Caco-2 (cell line): ENCODE results near the gene PITPNM3. TPM values are rescaled to one million over a fixed set of nuclear protein-coding genes. Genes with fewer than 3 reads are reported as not detected.

Experiments
- BruUV-seq: library from RNA; stranded (reverse); fragments of 400-500 nt; replicated peaks from 2 replicates; lab custom pipeline; 2021; lab: Mats Ljungman, UMichigan
- CTCF ChIA-PET: fragments of 300-600 bp; sonication (Branson Sonifier 250); formaldehyde crosslinking; loops from one replicate; lab custom pipeline; 2022; ENCODE audit warnings: antibody characterized with exemption; lab: Charles Lee
- POLR2A ChIA-PET: fragments of 300-600 bp; sonication (Branson Sonifier 250); formaldehyde crosslinking; loops from one replicate; lab custom pipeline; 2022; ENCODE audit warnings: antibody characterized with exemption; lab: Charles Lee
- DNase-seq, 2 experiments: peaks; one replicate each; pipeline versions ENCODE4 v3.0.0 to v3.0.0-alpha.2; 2020 to 2022
- H3K27me3 ChIP-seq: replicated peaks from 2 replicates; pipeline ENCODE4 v1.6.0; 2011; ENCODE audit warnings: low read length; ENCODE audit not compliant: control insufficient read depth, insufficient read depth
- H3K36me3 ChIP-seq: 2 replicates; pipeline ENCODE4 v1.5.1; 2011; ENCODE audit warnings: low read length; ENCODE audit not compliant: control insufficient read depth, insufficient read depth
- H3K4me1 ChIP-seq: fragments of 250-450 bp; sonication (Bioruptor Pico); 2 replicates; pipeline ENCODE4 v1.5.1; 2020; ENCODE audit warnings: mild to moderate bottlenecking
- H3K4me3 ChIP-seq: 2 replicates; pipeline ENCODE4 v1.5.1; 2011; ENCODE audit warnings: low read depth, mild to moderate bottlenecking, control low read depth, low read length
- H3K9me3 ChIP-seq: fragments of 250-450 bp; sonication (Bioruptor Pico); 2 replicates; pipeline ENCODE4 v1.5.1; 2020; ENCODE audit warnings: mild to moderate bottlenecking, moderate library complexity
- H3K27ac Mint-ChIP-seq: one replicate; pipeline ENCODE4 v1.8.0; 2022; ENCODE audit warnings: mixed read lengths; ENCODE audit not compliant: unreplicated experiment
- H3K27me3 Mint-ChIP-seq: one replicate; pipeline ENCODE4 v1.8.0; 2022; ENCODE audit warnings: mixed read lengths; ENCODE audit not compliant: insufficient read depth, unreplicated experiment
- H3K36me3 Mint-ChIP-seq: one replicate; pipeline ENCODE4 v1.8.0; 2022; ENCODE audit warnings: mild to moderate bottlenecking, mixed read lengths; ENCODE audit not compliant: insufficient read depth, unreplicated experiment
- H3K4me1 Mint-ChIP-seq: one replicate; pipeline ENCODE4 v1.8.0; 2022; ENCODE audit warnings: low read depth, mixed read lengths; ENCODE audit not compliant: unreplicated experiment
- H3K4me3 Mint-ChIP-seq: one replicate; pipeline ENCODE4 v1.8.0; 2022; ENCODE audit warnings: mild to moderate bottlenecking, moderate library complexity, mixed read lengths; ENCODE audit not compliant: unreplicated experiment
- H3K9me3 Mint-ChIP-seq: one replicate; pipeline ENCODE4 v1.8.0; 2022; ENCODE audit warnings: mixed read lengths; ENCODE audit not compliant: unreplicated experiment
- CTCF ChIP-seq, 2 experiments: fragments of 200-600 bp in 1 of 2; IDR thresholded peaks; 1 replicate in 1 of 2; 2 replicates in 1 of 2; pipeline versions ENCODE4 v1.5.1 to v1.8.0; 2011 to 2022; ENCODE audit warnings: antibody characterized with exemption in 1 of 2, control low read depth in 1 of 2, inconsistent platforms in 1 of 2, low read depth in 1 of 2, low read length in 1 of 2, mild to moderate bottlenecking in 1 of 2, moderate library complexity in 1 of 2; ENCODE audit not compliant: insufficient read depth in 1 of 2, severe bottlenecking in 1 of 2, unreplicated experiment in 1 of 2
- intact Hi-C: fragments of 100-400 bp; cut with micrococcal nuclease; formaldehyde crosslinking; loops from one replicate; pipeline ENCODE4 v1.10.0; 2022; ENCODE audit not compliant: unreplicated experiment
- total RNA-seq: library from RNA; stranded (reverse); gene quantifications from 2 replicates; pipeline ENCODE4 v1.2.3, GENCODE V29; 2022

Gene PITPNM3
- total RNA-seq, 1 experiment from 2014 or later, result 0.50 TPM

DNA sequence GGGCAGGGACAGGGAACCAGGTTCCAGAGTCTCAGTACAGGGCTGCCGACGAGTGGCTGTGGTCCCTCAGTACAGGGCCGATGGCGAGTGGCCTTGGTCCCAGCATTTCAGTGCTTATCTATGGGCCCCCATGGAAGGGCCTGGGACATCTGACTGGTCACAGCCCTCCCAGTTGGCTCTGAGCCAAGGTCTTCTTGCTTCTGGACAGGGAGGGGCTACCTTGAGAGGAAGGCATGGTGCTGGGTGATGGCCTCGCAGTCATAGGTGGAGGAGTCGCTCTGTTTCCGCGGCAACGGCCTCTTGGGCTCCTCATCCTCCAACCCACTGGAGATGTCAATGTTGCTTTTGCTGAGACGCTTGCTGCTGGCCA, 79.6 kb downstream of the PITPNM3 start:
- intact Hi-C loops, result loop anchor here (10.0 kb wide), 1 partner anchor 88 kb away; no protein-coding TSS in a partner anchor
- Histone ChIP-seq H3K9me3 (no peaks in the 10 kb centered on the region), H3K27me3 (no peaks in the 10 kb centered on the region), H3K36me3 (no peaks in the 10 kb centered on the region), H3K4me3 (no peak overlapping the region), H3K4me1 (no peaks in the 10 kb centered on the region)
- no peak for DNase-seq
- BruUV-seq, result no TSS peak
- H3K9me3 Mint-ChIP-seq, result no peaks in the 10 kb centered on the region
- no peak overlapping the region for H3K4me3 Mint-ChIP-seq
- H3K27ac Mint-ChIP-seq, result no peak overlapping the region
- CTCF ChIA-PET, result no interaction called here
- TF ChIP-seq CTCF (IDR thresholded peaks at IDR 0.05; ENCODE audit: insufficient read depth in 1 of 2, low read depth in 1 of 2, low read length in 1 of 2, severe bottlenecking in 1 of 2, unreplicated experiment in 1 of 2), result no peak
- POLR2A ChIA-PET, result no interaction called here
- H3K27me3 Mint-ChIP-seq, result no peaks in the 10 kb centered on the region
- peaks cover 6% of the 10 kb centered on the region for H3K4me1 Mint-ChIP-seq
- no peaks in the 10 kb centered on the region for H3K36me3 Mint-ChIP-seq

- intact Hi-C loops, result loop anchor here (10.0 kb wide), 1 partner anchor 89 kb away; no protein-coding TSS in a partner anchor
- no peak for DNase-seq
- no peak overlapping the region for H3K4me3 Mint-ChIP-seq
- no TSS peak for BruUV-seq
- H3K4me3 ChIP-seq, result no peak overlapping the region
- H3K4me1 Mint-ChIP-seq, result peaks cover 6% of the 10 kb centered on the region
- H3K36me3 ChIP-seq, result no peaks in the 10 kb centered on the region
- ChIA-PET CTCF (no interaction called here), POLR2A (no interaction called here)
- TF ChIP-seq CTCF (IDR thresholded peaks at IDR 0.05; ENCODE audit: insufficient read depth in 1 of 2, low read depth in 1 of 2, low read length in 1 of 2, severe bottlenecking in 1 of 2, unreplicated experiment in 1 of 2), result no peak
- no peaks in the 10 kb centered on the region for H3K9me3 ChIP-seq
- no peaks in the 10 kb centered on the region for H3K4me1 ChIP-seq
- H3K27me3 Mint-ChIP-seq, result no peaks in the 10 kb centered on the region
- no peaks in the 10 kb centered on the region for H3K27me3 ChIP-seq
- H3K36me3 Mint-ChIP-seq, result no peaks in the 10 kb centered on the region
- H3K27ac Mint-ChIP-seq, result no peak overlapping the region
- H3K9me3 Mint-ChIP-seq, result no peaks in the 10 kb centered on the region
These were observed 80.1 kb downstream of the PITPNM3 start for GRCh38 chr17:6476076-6476809.

GRCh38 chr17:6475411-6475810, 80.9 kb downstream of the PITPNM3 start:
- H3K4me3 ChIP-seq, result no peak overlapping the region
- H3K9me3 Mint-ChIP-seq, result no peaks in the 10 kb centered on the region
- intact Hi-C loops, result loop anchor here (10.0 kb wide), 1 partner anchor 89 kb away; no protein-coding TSS in a partner anchor
- H3K36me3 ChIP-seq, result no peaks in the 10 kb centered on the region
- H3K9me3 ChIP-seq, result no peaks in the 10 kb centered on the region
- BruUV-seq, result no TSS peak
- no peaks in the 10 kb centered on the region for H3K27me3 Mint-ChIP-seq
- no peaks in the 10 kb centered on the region for H3K36me3 Mint-ChIP-seq
- CTCF ChIA-PET, result no interaction called here
- POLR2A ChIA-PET, result interaction anchor here (0.5 kb wide), 1 partner anchor 176 kb away, joined by 5 read pairs; no protein-coding TSS in a partner anchor
- H3K4me3 Mint-ChIP-seq, result no peak overlapping the region
- TF ChIP-seq CTCF (IDR thresholded peaks at IDR 0.05; ENCODE audit: insufficient read depth in 1 of 2, low read depth in 1 of 2, low read length in 1 of 2, severe bottlenecking in 1 of 2, unreplicated experiment in 1 of 2), result no peak
- no peak overlapping the region for H3K27ac Mint-ChIP-seq
- peaks cover 6% of the 10 kb centered on the region for H3K4me1 Mint-ChIP-seq
- H3K4me1 ChIP-seq, result no peaks in the 10 kb centered on the region
- DNase-seq, result no peak
- H3K27me3 ChIP-seq, result no peaks in the 10 kb centered on the region
